Karpas-422 (cell line): ENCODE data around the gene TBC1D22A. TPM values are rescaled to one million over a fixed set of nuclear protein-coding genes. Genes with fewer than 3 reads are reported as not detected.
A peak's percentile ranks its signal among the peaks of the same experiment; 100 is the strongest.

Source experiments
- DNase-seq: peaks from one replicate; pipeline ENCODE4 v3.0.0-alpha.2; 2015
- H2AFZ ChIP-seq: fragments of 200-600 bp; sonication (generic); 2 replicates; pipeline ENCODE4 v1.6.1; 2014; ENCODE audit warnings: antibody characterized with exemption, low read length, mixed read lengths
- H3K27ac ChIP-seq: fragments of 200-600 bp; sonication (generic); 2 replicates; pipeline ENCODE4 v1.5.1; 2014; ENCODE audit warnings: mild to moderate bottlenecking, low read length, moderate library complexity
- H3K27me3 ChIP-seq: fragments of 200-600 bp; sonication (generic); 2 replicates; pipeline ENCODE4 v1.6.1; 2014; ENCODE audit warnings: low read length, mixed read lengths
- H3K36me3 ChIP-seq: fragments of 200-600 bp; sonication (generic); 2 replicates; pipeline ENCODE4 v1.6.1; 2014; ENCODE audit warnings: low read length, mixed read lengths; ENCODE audit not compliant: insufficient read depth
- H3K4me1 ChIP-seq: fragments of 200-600 bp; sonication (generic); 2 replicates; pipeline ENCODE4 v1.6.1; 2014; ENCODE audit warnings: mild to moderate bottlenecking, low read length, mixed read lengths
- H3K4me2 ChIP-seq: fragments of 200-600 bp; sonication (generic); 2 replicates; pipeline ENCODE4 v1.6.1; 2014; ENCODE audit warnings: low read length, low read depth, mild to moderate bottlenecking; ENCODE audit not compliant: poor library complexity, severe bottlenecking
- H3K4me3 ChIP-seq: fragments of 200-600 bp; sonication (generic); 2 replicates; pipeline ENCODE4 v1.5.1; 2014; ENCODE audit warnings: mild to moderate bottlenecking, antibody characterized with exemption, low read length, mixed read lengths
- H3K79me2 ChIP-seq: fragments of 200-600 bp; sonication (generic); 2 replicates; pipeline ENCODE4 v1.6.1; 2014; ENCODE audit warnings: mild to moderate bottlenecking, low read length, mixed read lengths
- H3K9ac ChIP-seq: fragments of 200-600 bp; sonication (generic); 2 replicates; pipeline ENCODE4 v1.6.0; 2014; ENCODE audit warnings: low read length
- H3K9me2 ChIP-seq: fragments of 200-600 bp; sonication (generic), shearing (Covaris generic); replicated peaks from 2 replicates; pipeline ENCODE4 v1.6.0; 2014; ENCODE audit warnings: mild to moderate bottlenecking, low read length, moderate library complexity; ENCODE audit not compliant: insufficient read depth
- H3K9me3 ChIP-seq: fragments of 300-700, 200-600 bp; sonication (generic); 2 replicates; pipeline ENCODE4 v1.6.1; 2014; ENCODE audit warnings: low read length, mixed read lengths
- H4K20me1 ChIP-seq: fragments of 200-600 bp; sonication (generic); 2 replicates; pipeline ENCODE4 v1.6.1; 2014; ENCODE audit warnings: mild to moderate bottlenecking, antibody characterized with exemption, low read length, low read depth; ENCODE audit not compliant: insufficient read depth
- total RNA-seq: library from RNA; depleted of rRNA; stranded (reverse); fragments of >200 nt; shearing (Covaris generic); gene quantifications from 2 replicates; pipeline ENCODE4 v1.2.3, GENCODE V29; 2014; ENCODE audit warnings: low replicate concordance

Gene TBC1D22A
- total RNA-seq, 1 experiment from 2014 or later: 27.7 TPM

DNA sequence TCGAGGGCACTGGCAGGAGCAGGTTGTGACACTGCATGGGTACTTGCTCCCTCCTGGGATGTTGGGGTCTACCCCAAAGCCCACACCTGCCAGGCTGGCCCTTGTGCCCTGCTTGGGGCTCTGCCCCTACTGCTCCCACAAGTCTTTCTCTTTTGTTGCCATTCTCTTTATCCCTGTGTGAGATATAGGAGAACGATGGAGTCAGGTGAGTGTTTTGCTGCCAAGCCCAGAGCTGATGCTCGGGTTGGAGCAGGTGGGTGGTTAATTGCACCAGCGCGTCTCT lies 292.6 kb downstream of the TBC1D22A start:
- no peaks in the 10 kb centered on the region for H3K36me3 ChIP-seq
- H3K9ac ChIP-seq: no peak overlapping the region
- H3K4me2 ChIP-seq: peak overlapping the region; percentile 64
- H3K27me3 ChIP-seq: no peaks in the 10 kb centered on the region
- H3K9me3 ChIP-seq: no peaks in the 10 kb centered on the region
- no peaks in the 10 kb centered on the region for H3K9me2 ChIP-seq
- H4K20me1 ChIP-seq: no peaks in the 10 kb centered on the region
- H3K4me1 ChIP-seq: peaks cover 65% of the 10 kb centered on the region
- peak overlapping the region; percentile 82 for H3K27ac ChIP-seq
- 0 out of 2 replicates have a peak overlapping the region, but pooled peaks have one; percentile 45 for H3K4me3 ChIP-seq
- DNase-seq: no peak
- H2AFZ ChIP-seq: no peak overlapping the region
- H3K79me2 ChIP-seq: peaks cover 12% of the 10 kb centered on the region; the same call in 1 of the 2 replicates

DNA sequence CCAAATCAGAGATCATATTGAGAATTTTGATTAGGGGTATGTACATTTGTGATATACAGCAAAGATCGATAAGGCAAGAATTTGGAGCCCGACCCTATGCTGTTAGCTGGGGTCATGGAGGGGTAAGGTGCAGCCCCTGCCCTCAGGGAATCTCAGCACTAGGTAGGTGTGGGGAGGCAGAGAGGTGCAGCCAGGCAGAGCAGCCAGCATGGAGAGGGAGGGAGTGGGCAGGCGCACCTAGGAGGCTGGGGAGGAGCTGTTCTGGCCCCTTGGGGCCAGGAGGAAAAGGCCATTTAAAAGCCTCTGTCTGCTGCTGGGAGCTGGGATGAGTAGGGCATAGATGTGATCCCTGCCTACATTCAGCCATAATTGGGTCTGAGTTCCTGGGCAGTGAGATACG lies 293.0 kb downstream of the TBC1D22A start:
- H4K20me1 ChIP-seq: no peaks in the 10 kb centered on the region

DNA sequence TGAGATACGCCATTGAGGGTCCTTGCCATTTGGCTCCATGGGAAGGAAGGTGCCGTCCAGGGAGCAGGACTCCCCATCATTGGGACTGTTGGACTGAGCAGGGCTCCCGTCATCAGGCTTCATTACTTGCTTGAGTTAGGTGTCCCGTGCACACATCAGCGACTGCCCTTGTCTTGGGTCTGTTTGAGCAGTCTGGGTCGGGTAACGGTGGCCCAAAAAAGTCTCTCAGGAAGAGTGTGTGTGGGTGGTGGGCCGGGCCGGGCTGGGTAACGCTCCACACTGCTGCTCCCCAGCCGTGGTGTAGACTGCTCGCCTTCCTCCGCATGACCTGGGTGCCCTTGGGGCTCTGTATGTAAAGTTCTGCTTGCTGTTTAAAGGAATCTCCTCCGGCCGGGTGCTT lies 293.5 kb downstream of the TBC1D22A start:
- H3K36me3 ChIP-seq: no peaks in the 10 kb centered on the region

More for the DNA sequence above, 293.0 kb downstream of the TBC1D22A start:
- H3K27me3 ChIP-seq: no peaks in the 10 kb centered on the region
- H2AFZ ChIP-seq: no peak overlapping the region
- H3K27ac ChIP-seq: peak overlapping the region; percentile 82
- no peak for DNase-seq
- H3K9me2 ChIP-seq: no peaks in the 10 kb centered on the region
- peak overlapping the region; percentile 45; the same call in 1 of the 2 replicates for H3K4me3 ChIP-seq
- H3K9ac ChIP-seq: peak overlapping the region; percentile 58
- H3K36me3 ChIP-seq: no peaks in the 10 kb centered on the region
- peaks cover 12% of the 10 kb centered on the region; the same call in 1 of the 2 replicates for H3K79me2 ChIP-seq
- peak overlapping the region; percentile 64 for H3K4me2 ChIP-seq
- peaks cover 65% of the 10 kb centered on the region for H3K4me1 ChIP-seq
- H3K9me3 ChIP-seq: no peaks in the 10 kb centered on the region

DNA sequence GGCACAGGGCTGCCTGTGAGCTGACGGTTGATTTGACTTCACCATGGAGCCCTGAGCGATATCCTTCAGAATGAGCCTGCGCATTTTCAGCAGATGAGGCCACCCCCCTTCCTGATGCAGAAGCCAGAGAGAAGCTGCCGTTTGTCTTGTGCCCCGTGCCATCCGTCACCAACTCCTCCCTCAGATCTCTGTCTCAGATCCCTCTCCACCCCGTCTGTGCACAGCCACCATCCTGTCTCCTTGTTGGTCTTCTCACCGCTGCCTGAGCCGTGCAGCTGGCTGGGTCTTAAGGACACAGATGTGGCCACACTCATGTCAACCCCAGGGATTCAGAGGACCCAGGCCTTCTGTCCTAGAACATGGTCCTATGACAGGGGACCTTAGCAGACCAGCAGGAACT lies 293.9 kb downstream of the TBC1D22A start:
- DNase-seq: no peak
- H3K9me3 ChIP-seq: no peaks in the 10 kb centered on the region
- peak overlapping the region; percentile 45; the same call in 1 of the 2 replicates for H3K4me3 ChIP-seq
- H2AFZ ChIP-seq: no peak overlapping the region
- no peaks in the 10 kb centered on the region for H3K9me2 ChIP-seq
- H3K79me2 ChIP-seq: peaks cover 12% of the 10 kb centered on the region; the same call in 1 of the 2 replicates
- peak overlapping the region; percentile 58 for H3K9ac ChIP-seq
- no peaks in the 10 kb centered on the region for H3K27me3 ChIP-seq
- H3K4me2 ChIP-seq: peak overlapping the region; percentile 64
- H3K4me1 ChIP-seq: peaks cover 65% of the 10 kb centered on the region
- H4K20me1 ChIP-seq: no peaks in the 10 kb centered on the region
- no peaks in the 10 kb centered on the region for H3K36me3 ChIP-seq
- H3K27ac ChIP-seq: peak overlapping the region; percentile 82

More for the DNA sequence above, 293.5 kb downstream of the TBC1D22A start:
- Histone ChIP-seq H3K4me1 (peaks cover 65% of the 10 kb centered on the region), H3K9me3 (no peaks in the 10 kb centered on the region), H3K4me3 (peak overlapping the region; percentile 45; the same call in 1 of the 2 replicates), H2AFZ (no peak overlapping the region), H3K79me2 (peaks cover 12% of the 10 kb centered on the region; the same call in 1 of the 2 replicates), H3K27ac (peak overlapping the region; percentile 82), H3K9ac (peak overlapping the region; percentile 58), H3K27me3 (no peaks in the 10 kb centered on the region), H3K4me2 (peak overlapping the region; percentile 64), H4K20me1 (no peaks in the 10 kb centered on the region), H3K9me2 (no peaks in the 10 kb centered on the region)
- DNase-seq: no peak

DNA sequence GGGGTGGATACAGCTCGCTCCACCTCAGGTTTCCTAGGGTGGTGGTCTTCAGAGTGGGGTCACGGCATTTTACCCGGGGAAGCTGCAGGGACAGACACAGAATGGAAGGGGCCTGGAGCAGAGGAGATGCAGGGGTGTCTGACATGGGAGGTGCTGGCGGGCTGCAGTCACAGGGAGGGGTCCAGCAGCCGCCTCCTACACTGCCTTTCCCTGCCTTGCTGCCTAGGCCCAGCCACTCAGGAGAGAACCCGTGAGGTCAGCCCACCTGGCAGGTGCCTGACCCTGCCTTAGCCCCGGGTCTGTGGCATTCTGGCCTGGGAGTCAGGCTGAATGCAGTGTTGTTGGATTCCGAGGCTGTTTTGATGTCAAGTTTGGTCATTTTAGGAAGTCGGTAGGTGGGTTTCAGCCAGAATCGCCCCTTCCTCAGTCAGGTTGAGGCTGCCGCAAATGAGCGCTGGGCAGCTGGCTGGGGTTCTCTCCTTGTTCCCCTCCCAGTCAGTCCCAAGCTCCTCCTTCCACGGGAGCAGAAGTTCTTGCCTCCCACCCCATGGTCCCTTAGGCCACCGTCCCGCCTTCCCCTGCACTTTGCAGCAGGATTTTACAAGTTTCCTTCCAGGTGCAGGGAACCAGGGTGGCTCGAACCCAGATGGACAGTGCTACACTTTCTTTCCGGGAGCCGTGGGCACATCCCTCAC lies 294.5 kb downstream of the TBC1D22A start:
- H3K9ac ChIP-seq: peak overlapping the region; percentile 58
- H3K4me2 ChIP-seq: peak overlapping the region; percentile 64
- H2AFZ ChIP-seq: no peak overlapping the region
- no peaks in the 10 kb centered on the region for H3K9me3 ChIP-seq
- no peaks in the 10 kb centered on the region for H3K36me3 ChIP-seq
- no peak overlapping the region; the same call in 1 of the 2 replicates for H3K4me3 ChIP-seq
- peaks cover 65% of the 10 kb centered on the region for H3K4me1 ChIP-seq
- H3K27ac ChIP-seq: peak overlapping the region; percentile 82
- H3K27me3 ChIP-seq: no peaks in the 10 kb centered on the region
- H3K9me2 ChIP-seq: no peaks in the 10 kb centered on the region
- no peak for DNase-seq
- no peaks in the 10 kb centered on the region for H4K20me1 ChIP-seq
- peaks cover 12% of the 10 kb centered on the region; the same call in 1 of the 2 replicates for H3K79me2 ChIP-seq

DNA sequence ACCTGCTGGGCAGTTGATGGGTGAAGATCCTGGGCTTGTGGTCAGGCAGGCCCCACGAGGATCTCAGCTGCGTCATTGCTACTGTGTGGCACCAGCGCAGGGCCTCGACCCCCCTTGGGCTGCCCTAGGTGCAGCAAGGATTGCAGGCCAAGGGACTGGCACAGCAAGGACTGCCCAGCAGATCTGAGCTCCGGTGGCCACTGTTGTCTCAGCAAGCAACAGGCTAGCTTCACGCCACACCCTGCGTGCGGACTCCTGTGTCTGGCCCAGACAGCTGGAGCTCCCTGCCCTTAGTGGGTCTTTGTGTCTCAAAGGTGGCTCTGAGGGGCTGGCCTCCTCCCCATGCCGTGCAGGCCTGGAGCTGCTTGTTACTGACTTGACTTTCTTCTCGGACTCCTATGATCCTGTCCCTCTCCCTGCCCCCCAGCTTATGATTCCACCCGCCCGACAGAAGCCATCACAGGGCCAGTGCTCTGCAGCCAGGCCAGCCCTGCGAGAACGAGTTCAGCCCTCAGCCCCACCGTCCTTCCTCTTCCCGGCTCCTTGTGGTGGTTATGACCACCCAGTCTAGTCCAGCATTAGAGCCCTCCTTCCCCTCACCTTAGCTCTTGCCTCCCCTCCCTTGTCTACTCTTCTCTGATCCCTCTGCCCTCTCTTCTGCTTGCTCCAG lies 295.6 kb downstream of the TBC1D22A start:
- no peaks in the 10 kb centered on the region for H3K36me3 ChIP-seq
- H3K9me3 ChIP-seq: no peaks in the 10 kb centered on the region
- no peak for DNase-seq

DNA sequence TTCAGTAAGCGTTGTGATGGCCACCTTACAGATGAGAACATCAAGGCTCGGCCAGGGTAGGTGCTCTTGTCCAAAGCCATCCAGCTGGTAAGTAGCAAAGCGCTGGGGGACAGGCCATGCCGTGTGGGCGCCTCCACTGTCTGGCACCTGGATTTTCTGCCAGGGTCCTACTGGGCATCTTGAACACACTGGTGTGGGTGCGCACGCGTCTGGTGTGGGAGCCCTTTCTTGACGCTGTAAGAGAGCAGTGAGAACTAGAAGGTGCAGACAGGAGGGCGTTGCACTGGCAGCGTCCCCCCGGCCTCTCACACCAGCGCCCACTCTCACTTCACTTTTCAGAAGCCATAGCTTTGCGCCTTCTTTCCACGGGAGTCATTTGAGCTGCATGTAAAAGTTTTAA lies 296.6 kb downstream of the TBC1D22A start:
- no peaks in the 10 kb centered on the region for H3K27me3 ChIP-seq
- H3K79me2 ChIP-seq: peaks cover 12% of the 10 kb centered on the region; the same call in 1 of the 2 replicates
- no peak overlapping the region for H2AFZ ChIP-seq
- H3K27ac ChIP-seq: peak overlapping the region; percentile 65
- no peaks in the 10 kb centered on the region for H3K36me3 ChIP-seq
- no peaks in the 10 kb centered on the region for H3K9me3 ChIP-seq
- H3K4me3 ChIP-seq: no peak overlapping the region; the same call in 1 of the 2 replicates
- no peak overlapping the region; the same call in 1 of the 2 replicates for H3K9ac ChIP-seq
- H3K4me2 ChIP-seq: peak overlapping the region; percentile 40
- no peaks in the 10 kb centered on the region for H4K20me1 ChIP-seq
- DNase-seq: peak; percentile 53
- H3K9me2 ChIP-seq: no peaks in the 10 kb centered on the region
- peaks cover 57% of the 10 kb centered on the region for H3K4me1 ChIP-seq

More for the DNA sequence above, 295.6 kb downstream of the TBC1D22A start:
- no peak overlapping the region for H2AFZ ChIP-seq
- H4K20me1 ChIP-seq: no peaks in the 10 kb centered on the region
- no peaks in the 10 kb centered on the region for H3K9me2 ChIP-seq
- no peaks in the 10 kb centered on the region for H3K27me3 ChIP-seq
- no peak overlapping the region for H3K4me3 ChIP-seq
- H3K27ac ChIP-seq: no peak overlapping the region
- H3K79me2 ChIP-seq: peaks cover 12% of the 10 kb centered on the region; the same call in 1 of the 2 replicates
- H3K4me1 ChIP-seq: peaks cover 65% of the 10 kb centered on the region
- H3K9ac ChIP-seq: no peak overlapping the region
- no peak overlapping the region for H3K4me2 ChIP-seq

DNA sequence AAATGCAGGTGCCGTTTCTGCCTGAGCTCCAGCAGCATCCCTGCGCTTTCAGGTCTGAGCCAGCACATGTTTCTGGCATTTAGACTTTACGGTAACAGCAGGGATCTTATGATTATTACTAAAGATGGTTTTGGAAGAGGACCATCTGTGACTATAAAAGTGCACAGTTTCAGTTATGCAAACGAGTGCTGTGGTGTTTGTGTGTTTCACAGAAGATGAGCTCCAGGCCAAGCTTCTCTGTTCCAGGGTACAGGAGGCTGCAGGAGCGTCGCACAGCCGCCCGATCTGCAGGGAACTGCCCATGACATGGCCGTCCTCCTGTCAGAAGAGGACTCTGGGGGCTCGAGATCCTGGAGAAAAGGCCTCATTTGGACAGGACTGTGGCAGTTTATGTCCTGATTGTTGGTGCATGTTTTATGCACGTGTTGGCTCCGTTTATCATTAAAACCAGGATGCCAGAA lies 297.3 kb downstream of the TBC1D22A start:
- H3K9me3 ChIP-seq: no peaks in the 10 kb centered on the region
- H4K20me1 ChIP-seq: no peaks in the 10 kb centered on the region
- H3K79me2 ChIP-seq: peaks cover 12% of the 10 kb centered on the region; the same call in 1 of the 2 replicates
- no peak overlapping the region for H2AFZ ChIP-seq
- peak overlapping the region; percentile 65 for H3K27ac ChIP-seq
- H3K9ac ChIP-seq: no peak overlapping the region
- peak overlapping the region; percentile 40 for H3K4me2 ChIP-seq
- no peaks in the 10 kb centered on the region for H3K27me3 ChIP-seq
- peak; percentile 48 for DNase-seq
- H3K4me3 ChIP-seq: no peak overlapping the region
- no peaks in the 10 kb centered on the region for H3K36me3 ChIP-seq
- no peaks in the 10 kb centered on the region for H3K9me2 ChIP-seq
- H3K4me1 ChIP-seq: peaks cover 51% of the 10 kb centered on the region
